ENCODE data around the gene FAM181A. TPM values are rescaled to one million over a fixed set of nuclear protein-coding genes. Genes with fewer than 3 reads are reported as not detected.

Gene FAM181A
- total and polyA plus RNA-seq, 10 donors = not detected

- H3K36me3 ChIP-seq = peaks cover 0 to 71% (median 10%) of the 10 kb centered on the region in 6 donors
- TF ChIP-seq CTCF (IDR thresholded peaks at IDR 0.05 in 8 of 11, conservative IDR thresholded peaks at IDR 0.05 in 3 of 11) = no peak
- no peak for TF ChIP-seq POLR2A (IDR thresholded peaks at IDR 0.05)
- no peak for TF ChIP-seq POLR2AphosphoS5 (IDR thresholded peaks at IDR 0.05)
- intact Hi-C loops (cut with DNase I; ENCODE audit: low total_unique reads) = no loop called here
These were observed 17.9 kb downstream of the FAM181A start for GRCh38 chr14:93945070-93945399.

GRCh38 chr14:93946104-93946503, 19.0 kb downstream of the FAM181A start:
- H3K27ac ChIP-seq = no peak overlapping the region
- H3K36me3 ChIP-seq = peaks cover 0 to 77% (median 11%) of the 10 kb centered on the region in 6 donors
- 57 to 78% (median 67%) methylated on average over 6 of the region's 6 CpGs for WGBS, 5 donors
- DNase-seq = no peak
- no peaks in the 10 kb centered on the region for H3K27me3 ChIP-seq (replicated peaks in 1 of 7)
- intact Hi-C loops (cut with DNase I; ENCODE audit: low total_unique reads) = no loop called here
- H3K4me3 ChIP-seq = no peak overlapping the region
- H3K9me3 ChIP-seq = no peaks in the 10 kb centered on the region
- H3K4me1 ChIP-seq = peaks cover 0 to 2% (median 0%) of the 10 kb centered on the region in 6 donors
- TF ChIP-seq CTCF (IDR thresholded peaks at IDR 0.05 in 8 of 11, conservative IDR thresholded peaks at IDR 0.05 in 3 of 11) = no peak
- no peak for TF ChIP-seq POLR2AphosphoS5 (IDR thresholded peaks at IDR 0.05)
- TF ChIP-seq POLR2A (IDR thresholded peaks at IDR 0.05) = no peak

More at GRCh38 chr14:93945070-93945399, 17.9 kb downstream of the FAM181A start:
- Histone ChIP-seq H3K4me1 (peaks cover 0 to 9% (median 1%) of the 10 kb centered on the region in 6 donors), H3K27ac (no peak overlapping the region), H3K4me3 (no peak overlapping the region), H3K9me3 (no peaks in the 10 kb centered on the region), H3K27me3 (replicated peaks in 1 of 7) (no peaks in the 10 kb centered on the region)
- WGBS, 5 donors = 76 to 92% (median 85%) methylated on average over 4 to 5 of the region's 5 CpGs
- peak; percentile 20 for DNase-seq

- no peak for DNase-seq
- TF ChIP-seq POLR2A (IDR thresholded peaks at IDR 0.05) = no peak
- TF ChIP-seq POLR2AphosphoS5 (IDR thresholded peaks at IDR 0.05) = no peak
- TF ChIP-seq CTCF (IDR thresholded peaks at IDR 0.05 in 8 of 11, conservative IDR thresholded peaks at IDR 0.05 in 3 of 11) = no peak
- Histone ChIP-seq H3K9me3 (no peaks in the 10 kb centered on the region), H3K27ac (no peak overlapping the region), H3K27me3 (replicated peaks in 1 of 7) (no peaks in the 10 kb centered on the region), H3K36me3 (peaks cover 0 to 77% (median 11%) of the 10 kb centered on the region in 6 donors), H3K4me1 (peaks cover 0 to 7% (median 0%) of the 10 kb centered on the region in 6 donors), H3K4me3 (no peak overlapping the region)
- WGBS, 5 donors = 88 to 94% (median 93%) methylated on average over 7 of the region's 7 CpGs
- intact Hi-C loops (cut with DNase I; ENCODE audit: low total_unique reads) = no loop called here
These were observed 19.5 kb downstream of the FAM181A start for GRCh38 chr14:93946541-93947090.

GRCh38 chr14:93947282-93947681, 20.1 kb downstream of the FAM181A start:
- Histone ChIP-seq H3K27me3 (replicated peaks in 1 of 7) (no peaks in the 10 kb centered on the region), H3K36me3 (peaks cover 0 to 74% (median 11%) of the 10 kb centered on the region in 6 donors), H3K27ac (no peak overlapping the region), H3K9me3 (no peaks in the 10 kb centered on the region), H3K4me1 (peaks cover 0 to 13% (median 0%) of the 10 kb centered on the region in 6 donors), H3K4me3 (no peak overlapping the region)
- TF ChIP-seq POLR2A (IDR thresholded peaks at IDR 0.05) (no peak), POLR2AphosphoS5 (IDR thresholded peaks at IDR 0.05) (no peak), CTCF (IDR thresholded peaks at IDR 0.05 in 8 of 11, conservative IDR thresholded peaks at IDR 0.05 in 3 of 11) (no peak)
- no peak for DNase-seq
- intact Hi-C loops (cut with DNase I; ENCODE audit: low total_unique reads) = no loop called here
- WGBS, 5 donors = 89 to 93% (median 91%) methylated on average over 19 of the region's 19 CpGs

Data from spleen (tissue), 11 donors.